HG02678 (cell line): ENCODE measurements around the gene UBE2I.

Experiments used
- ATAC-seq: cut with Tn5 transposase; IDR thresholded peaks from one replicate; pipeline ENCODE4 v1.9.1; 2021; ENCODE audit warnings: mild to moderate bottlenecking, moderate library complexity; ENCODE audit not compliant: unreplicated experiment

UBE2I gene

DNA sequence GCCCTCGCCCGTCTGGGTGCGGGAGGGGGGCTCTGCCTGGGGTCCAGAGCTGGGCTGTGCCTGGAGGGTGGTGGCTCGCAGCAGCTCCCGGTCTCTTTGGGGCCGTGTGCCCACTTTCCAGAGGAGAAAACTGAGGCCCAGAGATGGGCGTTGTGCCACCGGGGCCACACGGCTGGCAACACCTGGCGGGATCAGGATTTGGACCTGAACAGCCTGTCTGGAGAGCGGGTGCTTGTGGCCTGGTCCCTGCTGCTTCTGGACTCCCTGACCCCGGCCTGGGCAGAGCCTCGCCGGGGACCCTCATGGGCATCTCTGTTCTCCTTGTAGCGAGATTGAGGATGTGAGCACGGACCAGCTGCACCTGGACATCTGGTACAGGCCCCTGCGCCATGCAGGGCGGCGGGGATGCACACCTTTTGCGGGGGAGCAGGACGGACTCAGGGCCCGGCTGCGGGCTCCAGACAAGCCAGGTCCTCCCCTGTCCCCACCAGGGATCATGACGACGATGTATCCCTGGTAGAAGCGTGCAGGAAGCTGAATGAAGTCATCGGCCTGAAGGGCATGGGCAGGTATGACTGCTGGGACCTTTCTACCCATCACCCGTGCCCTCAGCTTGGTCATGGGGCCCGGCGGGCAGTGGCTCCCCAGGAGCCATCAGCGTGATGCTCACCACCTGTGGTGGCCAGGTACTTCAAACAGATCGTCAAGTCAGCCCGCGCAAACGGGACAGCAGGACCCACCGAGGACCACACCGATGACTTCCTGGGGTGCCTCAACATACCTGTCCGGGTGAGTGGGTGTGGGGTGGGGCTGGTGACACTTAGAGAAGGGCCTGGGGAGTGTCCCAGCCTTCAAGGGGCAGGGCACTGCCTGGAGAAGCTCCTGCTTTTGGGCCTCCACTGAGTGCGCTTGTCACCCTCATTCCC is 32.3 kb downstream of the UBE2I start:
- ATAC-seq: no peak

DNA sequence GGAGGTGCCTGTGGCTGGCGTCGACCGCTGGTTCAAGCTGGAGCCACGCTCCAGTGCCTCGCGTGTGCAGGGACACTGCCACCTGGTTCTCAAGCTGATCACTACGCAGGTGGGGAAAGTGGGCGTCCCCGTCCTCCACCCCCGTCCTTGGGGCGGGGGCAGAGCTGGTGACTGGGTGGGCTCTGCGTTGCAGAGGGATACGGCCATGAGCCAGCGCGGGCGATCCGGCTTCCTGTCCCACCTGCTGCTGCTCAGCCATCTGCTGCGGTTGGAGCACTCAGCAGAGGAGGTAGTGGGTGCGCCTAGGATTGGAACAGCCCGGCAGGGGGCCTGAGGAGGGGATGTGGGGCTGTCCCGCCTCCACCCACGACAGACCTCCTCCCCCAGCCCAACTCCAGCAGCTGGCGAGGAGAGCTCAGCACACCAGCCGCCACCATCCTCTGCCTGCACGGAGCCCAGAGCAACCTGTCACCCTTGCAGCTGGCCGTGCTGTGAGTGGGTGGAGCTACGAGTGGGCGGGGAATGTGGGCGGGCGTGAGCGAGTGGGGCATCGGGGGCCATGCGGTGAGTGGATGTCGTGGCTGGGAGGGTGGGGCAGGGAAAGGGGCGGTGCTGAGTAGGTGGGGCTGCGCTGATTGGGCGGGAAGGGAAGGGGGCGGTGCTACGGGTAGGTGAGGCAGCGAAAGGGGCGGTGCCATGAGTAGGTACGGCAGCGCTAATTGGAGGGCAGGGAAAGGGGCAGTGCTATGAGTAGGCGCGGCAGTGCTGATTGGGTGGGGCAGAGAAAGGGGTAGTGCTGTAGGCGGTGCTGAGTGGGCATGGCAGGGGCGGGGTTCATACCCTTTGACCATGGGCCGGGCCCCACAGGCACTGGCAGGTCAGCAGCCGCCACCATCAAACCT is 33.3 kb downstream of the UBE2I start:
- peak; percentile 86 for ATAC-seq

DNA sequence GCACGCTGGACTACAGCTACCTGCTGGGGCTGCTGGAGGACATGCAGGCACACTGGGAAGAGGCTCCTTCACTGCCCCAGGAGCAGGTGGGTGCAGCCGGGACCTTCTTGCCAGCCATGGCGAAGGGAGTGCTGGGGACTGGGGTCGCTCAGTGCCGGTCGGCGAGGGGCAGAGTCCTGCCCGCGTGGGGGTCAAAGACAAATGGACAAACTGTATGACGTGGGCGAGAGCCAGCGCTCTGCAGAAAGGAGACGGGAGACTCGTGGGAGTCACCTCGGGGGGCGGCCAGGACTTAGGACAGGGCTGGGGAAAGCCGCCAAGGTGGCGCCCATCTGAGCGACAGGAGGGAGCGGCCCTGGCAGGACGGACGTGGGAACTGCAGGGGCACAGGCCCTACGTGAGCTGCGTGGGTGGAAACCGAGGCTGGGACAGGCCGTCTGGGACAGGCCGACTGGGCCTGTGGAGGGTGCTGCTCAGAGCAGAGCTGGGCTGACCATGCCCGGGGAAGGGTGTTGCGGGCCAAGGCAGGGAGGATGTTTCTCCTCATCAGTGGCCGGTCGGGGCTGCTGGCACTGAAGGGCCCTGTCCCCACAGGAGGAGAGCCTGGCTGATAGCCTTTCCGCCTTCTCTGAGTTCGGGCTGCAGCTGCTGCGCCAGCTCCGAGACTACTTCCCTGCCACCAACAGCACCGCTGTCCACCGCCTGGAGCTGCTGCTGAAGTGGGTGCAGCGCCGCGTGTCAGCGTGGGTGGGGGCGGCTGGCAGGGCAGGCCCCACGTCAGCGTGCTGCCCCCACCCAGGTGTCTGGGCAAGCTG is 34.2 kb downstream of the UBE2I start:
- ATAC-seq: no peak

GRCh38 chr16:1344499-1344898 is 35.1 kb downstream of the UBE2I start:
- no peak for ATAC-seq

- ATAC-seq: no peak
Measured at GRCh38 chr16:1345087-1345486, 35.7 kb downstream of the UBE2I start.

GRCh38 chr16:1345651-1346421 is 36.4 kb downstream of the UBE2I start:
- no peak for ATAC-seq

DNA sequence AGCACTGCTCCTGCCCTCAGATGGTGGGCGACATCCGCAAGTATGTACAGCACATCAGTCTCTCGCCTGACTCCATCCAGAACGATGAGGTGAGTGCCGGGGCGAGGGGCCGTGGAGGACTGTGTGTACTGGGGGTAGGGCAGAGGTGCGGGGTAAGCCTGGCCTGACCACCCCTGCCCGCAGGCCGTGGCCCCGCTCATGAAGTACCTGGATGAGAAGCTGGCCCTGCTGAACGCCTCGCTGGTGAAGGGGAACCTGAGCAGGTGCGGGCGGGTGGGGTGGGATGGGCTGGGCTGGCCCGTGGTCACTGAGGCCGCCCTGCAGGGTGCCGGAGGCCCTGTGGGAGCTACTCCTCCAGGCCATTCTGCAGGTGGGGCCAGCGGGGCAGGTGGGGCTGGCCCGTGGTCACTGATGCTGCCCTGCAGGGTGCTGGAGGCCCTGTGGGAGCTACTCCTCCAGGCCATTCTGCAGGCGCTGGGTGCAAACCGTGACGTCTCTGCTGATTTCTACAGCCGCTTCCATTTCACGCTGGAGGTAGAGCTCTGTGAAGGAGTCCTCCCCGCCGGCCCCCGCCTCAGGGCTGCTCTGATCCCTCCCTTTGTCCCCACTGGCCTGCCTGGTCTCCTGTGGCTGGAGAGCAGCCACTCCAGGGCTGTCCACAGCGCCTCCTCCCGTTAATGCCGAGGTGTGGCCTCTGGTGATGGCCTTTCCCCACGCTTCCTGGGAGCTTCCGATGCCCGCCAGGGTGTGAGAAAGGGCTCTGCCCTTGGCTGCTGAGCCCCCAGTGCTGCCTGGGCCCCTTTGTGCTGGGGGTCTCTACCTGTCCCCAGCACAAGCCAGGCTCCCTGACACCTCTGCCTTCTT is 37.2 kb downstream of the UBE2I start:
- no peak for ATAC-seq

DNA sequence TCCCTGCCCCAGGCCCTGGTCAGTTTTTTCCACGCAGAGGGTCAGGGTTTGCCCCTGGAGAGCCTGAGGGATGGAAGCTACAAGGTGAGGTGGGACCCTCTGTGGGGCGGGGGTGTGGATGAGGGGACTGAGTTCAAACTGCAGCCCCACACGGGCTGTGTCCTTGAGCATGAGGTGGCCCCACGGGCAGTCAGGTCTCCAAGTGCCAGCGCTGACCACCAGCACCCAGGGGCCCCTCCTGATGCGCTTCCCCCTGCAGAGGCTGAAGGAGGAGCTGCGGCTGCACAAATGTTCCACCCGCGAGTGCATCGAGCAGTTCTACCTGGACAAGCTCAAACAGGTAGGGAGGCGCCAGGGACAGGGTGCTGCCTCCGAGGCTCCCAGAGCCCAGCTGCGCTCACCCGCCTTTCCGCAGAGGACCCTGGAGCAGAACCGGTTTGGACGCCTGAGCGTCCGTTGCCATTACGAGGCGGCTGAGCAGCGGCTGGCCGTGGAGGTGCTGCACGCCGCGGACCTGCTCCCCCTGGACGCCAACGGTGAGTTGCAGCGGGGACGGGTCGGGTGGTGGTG is 37.9 kb downstream of the UBE2I start:
- ATAC-seq: no peak

DNA sequence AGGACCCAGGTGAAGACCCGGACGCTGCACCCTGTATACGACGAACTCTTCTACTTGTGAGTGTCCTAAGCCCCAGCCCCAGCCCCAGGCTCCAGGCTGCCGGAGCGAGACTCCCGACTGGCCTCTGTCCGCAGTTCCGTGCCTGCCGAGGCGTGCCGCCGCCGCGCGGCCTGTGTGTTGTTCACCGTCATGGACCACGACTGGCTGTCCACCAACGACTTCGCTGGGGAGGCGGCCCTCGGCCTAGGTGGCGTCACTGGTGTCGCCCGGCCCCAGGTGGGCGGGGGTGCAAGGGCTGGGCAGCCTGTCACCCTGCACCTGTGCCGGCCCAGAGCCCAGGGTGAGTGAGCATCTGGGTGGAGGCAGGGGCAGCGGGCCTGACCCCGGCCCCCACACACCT is 38.5 kb downstream of the UBE2I start:
- no peak for ATAC-seq

DNA sequence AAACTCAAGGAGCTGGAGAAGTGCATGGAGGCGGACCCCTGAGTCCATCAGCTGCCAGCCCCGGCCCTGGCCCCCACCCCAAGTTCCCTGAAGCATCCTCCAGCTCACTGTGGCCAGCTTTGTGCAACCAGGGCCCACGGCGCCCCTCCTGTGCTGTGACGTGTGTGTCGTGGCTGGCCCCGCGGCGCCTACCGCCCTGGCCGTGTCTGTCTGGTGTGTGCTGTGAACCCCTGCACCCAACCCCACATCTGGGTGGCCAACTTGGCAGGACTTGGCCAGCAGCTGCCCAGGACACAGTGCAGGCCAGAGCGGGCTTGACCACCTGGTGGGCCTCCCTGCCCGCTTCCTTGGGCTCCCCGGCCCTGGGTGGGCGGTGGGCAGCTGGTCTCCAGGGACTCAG is 39.0 kb downstream of the UBE2I start:
- no peak for ATAC-seq

DNA sequence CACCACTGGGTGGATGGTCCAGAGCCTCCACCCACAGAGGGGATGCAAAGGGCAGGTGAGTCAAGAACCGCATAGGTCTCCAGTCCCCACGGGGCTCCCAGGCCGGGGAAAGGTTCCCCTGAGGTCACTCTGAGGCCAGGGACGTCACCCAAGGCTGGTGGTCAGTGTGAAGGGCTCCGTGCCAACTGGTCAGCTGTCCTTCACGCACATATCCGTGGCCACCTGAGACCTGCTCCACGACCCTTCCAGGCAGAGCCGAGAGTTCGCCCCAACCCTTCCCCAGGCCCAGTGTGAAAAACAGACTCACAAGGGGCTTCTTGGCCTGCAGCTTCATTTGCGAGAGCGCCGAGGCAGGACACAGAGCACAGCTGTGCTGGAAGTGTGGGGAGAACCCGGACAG is 39.5 kb downstream of the UBE2I start:
- no peak for ATAC-seq

DNA sequence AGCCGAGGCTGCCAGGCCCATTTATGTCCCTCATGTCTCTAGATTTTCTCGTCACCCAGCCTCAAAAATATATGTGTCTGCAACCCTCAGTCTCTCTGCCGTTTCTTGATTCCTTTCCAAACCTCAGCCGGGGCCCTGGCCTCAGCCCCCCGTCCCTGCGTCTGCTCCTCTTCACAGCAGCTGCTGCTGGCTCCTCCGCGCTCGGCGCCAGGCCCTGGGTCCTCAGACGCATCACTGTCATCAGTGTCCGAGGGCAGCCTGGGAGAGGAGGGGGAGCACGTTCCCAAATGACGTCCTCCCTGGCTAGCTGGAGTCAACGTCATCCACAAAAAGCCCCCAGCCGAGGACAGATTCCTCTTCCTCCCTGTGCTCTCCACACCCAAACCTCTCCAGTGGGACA is 39.9 kb downstream of the UBE2I start:
- ATAC-seq: no peak

- no peak for ATAC-seq
Measured at GRCh38 chr16:1349951-1350350, 40.5 kb downstream of the UBE2I start.

- ATAC-seq: no peak
Measured at GRCh38 chr16:1350691-1351090, 41.3 kb downstream of the UBE2I start.

DNA sequence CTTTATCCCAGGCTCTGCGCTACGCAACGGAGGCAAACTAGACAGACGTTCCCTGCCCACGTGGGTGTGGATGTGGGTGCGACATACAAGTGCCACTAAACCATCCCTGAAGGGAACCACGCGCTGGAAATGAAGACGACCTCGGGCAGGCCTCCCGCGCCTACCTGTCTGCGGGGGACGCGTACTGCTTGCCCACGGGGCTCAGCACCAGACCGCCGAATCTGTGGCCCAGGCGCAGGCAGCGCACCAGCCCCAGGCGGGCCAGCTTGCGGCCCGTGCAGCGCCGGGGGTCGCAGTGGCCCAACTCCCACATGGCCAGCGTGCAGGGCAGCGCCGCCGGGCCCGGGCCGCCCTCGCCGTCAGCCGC is 41.8 kb downstream of the UBE2I start:
- peak; percentile 22 for ATAC-seq

DNA sequence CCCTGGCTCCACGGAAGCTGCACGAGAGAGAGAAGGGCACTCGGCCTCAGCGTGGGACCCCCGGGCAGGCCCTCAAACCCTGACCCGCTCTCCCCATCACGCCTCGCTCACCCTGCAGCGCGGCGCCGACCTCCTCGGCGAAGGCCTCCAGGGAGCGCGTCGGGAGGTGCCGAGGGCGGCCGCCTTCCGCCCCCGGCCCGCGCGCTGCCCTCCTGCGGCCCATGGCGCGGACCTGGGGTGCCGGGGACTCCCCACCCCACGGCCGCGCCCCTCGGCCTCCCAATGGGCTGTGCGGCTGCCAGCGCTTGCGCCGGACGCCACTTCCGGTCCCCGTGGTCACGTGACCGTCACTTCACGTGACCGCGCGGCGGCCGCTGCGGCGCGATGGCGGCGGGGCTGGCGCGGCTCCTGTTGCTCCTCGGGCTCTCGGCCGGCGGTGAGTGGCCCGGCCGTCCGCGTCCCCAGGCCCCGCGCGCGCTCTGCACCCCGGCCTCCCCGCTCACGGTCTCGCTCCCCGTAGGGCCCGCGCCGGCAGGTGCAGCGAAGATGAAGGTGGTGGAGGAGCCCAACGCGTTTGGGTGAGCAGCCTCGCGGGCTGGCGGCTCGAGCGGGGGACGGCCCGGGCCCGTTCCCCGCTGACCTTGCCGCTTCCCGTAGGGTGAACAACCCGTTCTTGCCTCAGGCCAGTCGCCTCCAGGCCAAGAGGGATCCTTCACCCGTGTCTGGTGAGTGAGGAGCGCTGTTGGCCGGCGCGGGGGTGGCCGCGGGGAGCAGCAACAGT is 42.3 kb downstream of the UBE2I start, which contains the start of the genes GNPTG and TSR3:
Gene GNPTG, plus strand, starts transcription at position 350 of the 781 bp plus-strand sequence. Its CDS starts 35 bp downstream, at position 385.
Gene TSR3, minus strand, starts transcription at position 297 of the 781 bp plus-strand sequence. Its CDS starts 74 bp downstream, at position 223.
- ATAC-seq: peak; percentile 85

DNA sequence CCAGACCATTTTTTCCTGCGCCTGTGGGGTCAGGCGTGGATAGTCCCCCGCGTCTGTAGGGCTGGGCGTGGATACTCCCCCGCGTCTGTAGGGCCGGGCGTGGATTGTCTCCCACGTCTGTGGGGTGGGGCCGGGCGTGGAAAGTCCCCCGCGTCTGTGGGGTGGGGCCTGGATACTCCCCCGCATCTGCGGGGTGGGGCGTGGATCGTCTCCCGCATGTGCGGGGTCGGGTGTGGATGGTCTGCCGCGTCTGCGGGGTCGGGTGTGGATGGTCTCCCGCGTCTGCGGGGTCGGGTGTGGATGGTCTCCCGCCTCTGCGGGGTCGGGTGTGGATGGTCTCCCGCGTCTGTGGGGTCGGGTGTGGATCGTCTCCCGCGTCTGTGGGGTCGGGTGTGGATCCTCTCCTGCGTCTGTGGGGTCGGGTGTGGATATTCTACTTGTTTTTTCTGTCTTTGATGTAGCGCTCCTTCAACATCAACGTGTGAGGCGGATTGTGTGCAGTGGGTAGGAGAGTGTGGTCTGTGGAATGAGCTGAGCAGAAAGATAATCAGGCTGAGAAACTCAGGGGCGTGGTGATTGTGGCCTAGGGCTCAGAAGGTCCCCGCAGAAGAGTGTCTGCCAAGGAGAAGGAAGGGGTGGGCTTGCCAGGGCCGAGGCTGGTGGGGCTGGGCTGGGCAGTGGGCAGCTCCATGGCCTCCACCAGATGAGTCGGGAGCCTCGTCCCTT is 45.5 kb downstream of the UBE2I start:
- no peak for ATAC-seq
